Loucy (cell line): ENCODE results near the gene DCX.

ENCODE experiments used
- H2AFZ ChIP-seq: fragments of 200-600 bp; sonication (generic); 2 replicates; pipeline ENCODE4 v1.6.0; 2016; ENCODE audit warnings: antibody characterized with exemption, mild to moderate bottlenecking, low read length, moderate library complexity
- H3F3A ChIP-seq: fragments of 200-600 bp; 2 replicates; pipeline ENCODE4 v1.6.0; 2016; ENCODE audit warnings: antibody characterized with exemption, low read depth, mild to moderate bottlenecking
- H3K27me3 ChIP-seq: fragments of 200-600 bp; sonication (generic); 2 replicates; pipeline ENCODE4 v1.6.1; 2014; ENCODE audit warnings: low read length, mild to moderate bottlenecking; ENCODE audit not compliant: insufficient read depth, poor library complexity, severe bottlenecking
- H3K36me3 ChIP-seq: fragments of 200-600 bp; sonication (generic); 2 replicates; pipeline ENCODE4 v1.6.1; 2016; ENCODE audit warnings: low read length; ENCODE audit not compliant: insufficient read depth
- H3K4me1 ChIP-seq: fragments of 200-600 bp; sonication (generic); 2 replicates; pipeline ENCODE4 v1.5.1; 2014; ENCODE audit warnings: low read length, mild to moderate bottlenecking; ENCODE audit not compliant: insufficient read depth, poor library complexity, severe bottlenecking
- H3K4me2 ChIP-seq: fragments of 200-600 bp; sonication (generic); 2 replicates; pipeline ENCODE4 v1.6.0; 2014; ENCODE audit warnings: antibody characterized with exemption, low read length, low read depth, mild to moderate bottlenecking; ENCODE audit not compliant: poor library complexity, severe bottlenecking
- H3K4me3 ChIP-seq: fragments of 200-600 bp; sonication (generic); 2 replicates; pipeline ENCODE4 v1.5.1; 2014; ENCODE audit warnings: low read length, mild to moderate bottlenecking, mixed read lengths; ENCODE audit not compliant: poor library complexity, severe bottlenecking
- H3K79me2 ChIP-seq: fragments of 200-600 bp; sonication (generic); 2 replicates; pipeline ENCODE4 v1.6.1; 2014; ENCODE audit warnings: low read length; ENCODE audit not compliant: insufficient read depth
- H3K9ac ChIP-seq: fragments of 200-600 bp; sonication (generic); 2 replicates; pipeline ENCODE4 v1.6.0; 2014; ENCODE audit warnings: mild to moderate bottlenecking, low read depth, low read length, moderate library complexity; ENCODE audit not compliant: poor library complexity, severe bottlenecking
- H3K9me2 ChIP-seq: fragments of 200-600 bp; sonication (generic); replicated peaks from 2 replicates; pipeline ENCODE4 v1.6.1; 2016; ENCODE audit warnings: low read depth, low read length, mixed read lengths
- H3K9me3 ChIP-seq: fragments of 200-600 bp; sonication (generic); 2 replicates; pipeline ENCODE4 v1.6.1; 2014; ENCODE audit warnings: mild to moderate bottlenecking, antibody characterized with exemption, low read length, low read depth; ENCODE audit not compliant: insufficient read depth
- H4K20me1 ChIP-seq: fragments of 200-600 bp; sonication (generic); 2 replicates; pipeline ENCODE4 v1.6.0; 2014; ENCODE audit warnings: antibody characterized with exemption, low read length, mild to moderate bottlenecking; ENCODE audit not compliant: insufficient read depth, poor library complexity, severe bottlenecking
- EZH2phosphoT487 ChIP-seq: fragments of 200-600 bp; IDR thresholded peaks from 2 replicates; pipeline ENCODE4 v1.6.1; 2018; ENCODE audit warnings: antibody characterized with exemption, mild to moderate bottlenecking, moderate library complexity, borderline replicate concordance
- TF ChIP-seq, protein P1 (sequence below): fragments of 200-600 bp; sonication (generic); conservative IDR thresholded peaks from 2 replicates; pipeline ENCODE4 v1.5.1; 2014; ENCODE audit warnings: mild to moderate bottlenecking, antibody characterized with exemption, low read length

Gene DCX

DNA sequence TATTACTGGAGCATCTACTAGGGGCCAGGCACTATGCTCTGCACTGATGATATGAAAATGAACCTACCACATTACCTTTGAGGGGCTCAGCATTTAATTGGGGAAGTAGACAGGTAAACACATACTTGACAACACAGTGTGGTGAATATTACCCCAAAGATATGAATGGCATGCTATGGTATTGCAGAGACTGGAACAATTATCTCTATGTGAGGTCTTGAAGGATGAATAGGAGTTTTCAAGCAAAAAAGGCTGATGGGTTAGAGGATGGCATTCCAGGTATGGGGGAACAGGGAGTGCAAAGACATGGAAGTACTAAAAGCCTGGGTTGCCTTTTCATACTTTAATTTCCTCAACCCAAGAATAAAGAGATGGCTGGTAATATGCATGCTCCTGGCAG lies 82.6 kb downstream of the DCX start:
- TF ChIP-seq, protein P1, sequence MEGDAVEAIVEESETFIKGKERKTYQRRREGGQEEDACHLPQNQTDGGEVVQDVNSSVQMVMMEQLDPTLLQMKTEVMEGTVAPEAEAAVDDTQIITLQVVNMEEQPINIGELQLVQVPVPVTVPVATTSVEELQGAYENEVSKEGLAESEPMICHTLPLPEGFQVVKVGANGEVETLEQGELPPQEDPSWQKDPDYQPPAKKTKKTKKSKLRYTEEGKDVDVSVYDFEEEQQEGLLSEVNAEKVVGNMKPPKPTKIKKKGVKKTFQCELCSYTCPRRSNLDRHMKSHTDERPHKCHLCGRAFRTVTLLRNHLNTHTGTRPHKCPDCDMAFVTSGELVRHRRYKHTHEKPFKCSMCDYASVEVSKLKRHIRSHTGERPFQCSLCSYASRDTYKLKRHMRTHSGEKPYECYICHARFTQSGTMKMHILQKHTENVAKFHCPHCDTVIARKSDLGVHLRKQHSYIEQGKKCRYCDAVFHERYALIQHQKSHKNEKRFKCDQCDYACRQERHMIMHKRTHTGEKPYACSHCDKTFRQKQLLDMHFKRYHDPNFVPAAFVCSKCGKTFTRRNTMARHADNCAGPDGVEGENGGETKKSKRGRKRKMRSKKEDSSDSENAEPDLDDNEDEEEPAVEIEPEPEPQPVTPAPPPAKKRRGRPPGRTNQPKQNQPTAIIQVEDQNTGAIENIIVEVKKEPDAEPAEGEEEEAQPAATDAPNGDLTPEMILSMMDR, result no peak
- no peak for TF ChIP-seq EZH2phosphoT487
- Histone ChIP-seq H3K4me1 (no peaks in the 10 kb centered on the region), H3K9ac (no peak overlapping the region), H3K9me3 (no peaks in the 10 kb centered on the region), H2AFZ (no peak overlapping the region), H3K79me2 (no peaks in the 10 kb centered on the region), H3K9me2 (no peaks in the 10 kb centered on the region), H3K27me3 (no peaks in the 10 kb centered on the region), H3K36me3 (no peaks in the 10 kb centered on the region), H4K20me1 (no peaks in the 10 kb centered on the region), H3K4me2 (no peak overlapping the region), H3K4me3 (no peak overlapping the region), H3F3A (no peaks in the 10 kb centered on the region)

DNA sequence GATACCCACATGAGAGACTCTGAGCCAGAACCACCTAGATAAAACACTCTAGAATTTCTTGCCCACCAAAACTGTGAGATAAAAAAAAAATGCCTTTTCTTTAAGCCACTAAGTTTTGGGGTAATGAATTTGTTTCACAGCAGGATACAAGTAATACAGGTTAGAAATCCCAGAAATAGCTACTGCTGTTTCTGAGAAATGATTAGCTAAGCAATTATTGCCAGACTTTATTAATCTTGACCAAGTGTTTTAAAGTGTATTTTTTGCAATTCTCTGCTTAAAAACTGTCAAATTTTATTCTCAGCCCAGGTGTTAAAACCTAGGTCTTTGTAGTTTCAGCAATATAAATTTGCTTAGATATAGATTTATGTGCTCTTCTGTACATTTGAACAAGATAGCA lies 83.1 kb downstream of the DCX start:
- Histone ChIP-seq H3K79me2 (no peaks in the 10 kb centered on the region), H3K36me3 (no peaks in the 10 kb centered on the region), H4K20me1 (no peaks in the 10 kb centered on the region), H3K9me2 (no peaks in the 10 kb centered on the region), H3K27me3 (no peaks in the 10 kb centered on the region), H3K9ac (no peak overlapping the region), H3K4me1 (no peaks in the 10 kb centered on the region), H3K4me3 (no peak overlapping the region), H3F3A (no peaks in the 10 kb centered on the region), H3K4me2 (no peak overlapping the region), H2AFZ (no peak overlapping the region), H3K9me3 (no peaks in the 10 kb centered on the region)
- TF ChIP-seq, protein P1, result no peak
- no peak for TF ChIP-seq EZH2phosphoT487

DNA sequence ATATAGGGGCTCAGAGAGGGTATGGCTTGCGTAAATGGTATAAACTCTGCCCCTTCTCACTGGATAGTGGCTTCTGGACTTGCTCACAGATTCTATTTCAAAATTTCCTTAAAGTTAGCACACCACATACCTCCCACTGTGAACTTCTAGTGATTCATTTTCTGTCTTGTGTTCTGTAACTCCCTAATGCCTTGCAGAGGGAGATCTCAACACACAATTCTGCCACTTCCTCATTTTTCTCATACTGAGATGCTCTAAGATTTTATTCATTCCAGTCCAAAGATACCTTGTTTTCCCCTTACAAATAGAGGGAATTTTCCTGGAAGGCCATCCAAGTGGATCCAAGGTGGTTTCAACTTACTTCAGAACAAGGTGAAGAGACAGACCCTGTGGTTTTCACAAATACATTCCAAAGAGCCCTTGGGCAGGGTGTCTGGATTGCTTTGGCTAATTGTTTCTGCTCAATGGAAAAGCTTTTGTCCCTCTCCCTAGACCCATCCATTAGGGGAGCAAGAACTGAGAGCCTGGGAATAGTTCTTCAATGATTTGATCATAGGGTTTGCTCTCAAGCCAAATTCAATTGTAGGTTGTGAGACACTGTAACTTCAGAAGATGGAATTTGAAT lies 89.6 kb downstream of the DCX start:
- no peaks in the 10 kb centered on the region for H3K79me2 ChIP-seq
- no peak overlapping the region for H3K4me2 ChIP-seq
- H3K4me1 ChIP-seq, result no peaks in the 10 kb centered on the region
- no peak overlapping the region for H3K9ac ChIP-seq
- H2AFZ ChIP-seq, result no peak overlapping the region
- H3K4me3 ChIP-seq, result no peak overlapping the region
- H3K9me3 ChIP-seq, result no peaks in the 10 kb centered on the region
- H3K27me3 ChIP-seq, result no peaks in the 10 kb centered on the region
- H3K9me2 ChIP-seq, result no peaks in the 10 kb centered on the region
- no peaks in the 10 kb centered on the region for H4K20me1 ChIP-seq
- H3K36me3 ChIP-seq, result no peaks in the 10 kb centered on the region
- H3F3A ChIP-seq, result no peaks in the 10 kb centered on the region
- TF ChIP-seq EZH2phosphoT487, result no peak
- TF ChIP-seq, protein P1, result no peak
